ENCODE measurements around the gene FGGY.

DNA sequence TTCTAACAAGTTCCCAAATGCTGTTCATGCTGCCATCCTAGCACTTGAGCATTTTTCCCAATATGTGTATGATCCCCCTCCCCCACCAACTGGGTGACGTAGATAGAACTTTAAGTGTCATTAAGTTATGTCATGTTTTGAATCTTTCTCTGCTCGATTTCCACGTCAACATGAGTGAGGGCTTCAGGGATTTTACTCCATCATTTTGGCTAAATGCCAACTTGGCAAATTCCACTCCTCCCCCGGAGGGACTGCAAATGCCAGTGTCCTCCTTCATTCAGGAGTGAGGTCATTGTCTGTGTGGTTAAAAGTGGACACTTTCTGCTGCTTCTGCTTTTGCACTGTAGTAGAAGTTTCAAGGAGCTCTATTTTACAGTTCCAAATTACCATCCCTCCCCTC lies 201.7 kb downstream of the FGGY start:
- TF ChIP-seq POLR2AphosphoS5 (IDR thresholded peaks at IDR 0.05; ENCODE audit: borderline replicate concordance, low read depth, low read length): no peak
- TF ChIP-seq EZH2 (IDR thresholded peaks at IDR 0.05): no peak
